ENCODE data around the gene MYO9B. TPM values are rescaled to one million over a fixed set of nuclear protein-coding genes. Genes with fewer than 3 reads are reported as not detected.

MYO9B gene
- total RNA-seq, 1 experiment from 2014 or later, result 58.6 TPM

DNA sequence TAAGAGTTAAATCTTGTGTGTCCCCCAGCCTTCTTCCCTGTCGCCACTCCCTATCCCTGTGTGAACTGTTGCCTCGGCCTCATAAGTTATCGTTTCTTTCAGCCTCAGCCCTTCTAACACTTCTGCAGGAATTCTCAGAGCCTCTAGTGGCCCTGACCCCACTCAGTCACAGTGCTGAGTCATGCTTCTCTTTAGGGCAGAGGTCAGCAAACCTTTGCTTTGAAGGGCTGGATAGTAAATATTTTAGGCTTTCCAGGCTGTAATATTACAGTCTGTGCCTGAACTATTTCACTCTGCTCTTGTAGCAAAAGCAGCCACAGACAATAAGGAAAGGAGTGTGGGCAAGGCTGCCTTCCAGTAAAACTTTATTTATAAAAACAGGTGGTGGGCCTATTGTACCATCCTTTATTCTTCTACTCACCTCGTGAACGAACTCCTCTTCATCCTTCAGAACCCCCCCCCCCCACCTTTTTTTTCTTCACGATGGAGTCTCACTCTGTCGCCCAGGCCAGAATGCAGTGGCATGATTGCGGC is 22.1 kb downstream of the MYO9B start:
- Histone ChIP-seq H3K4ac (ENCODE audit: low read depth, low read length) (no peak overlapping the region), H3K14ac (ENCODE audit: insufficient read depth, low read length) (no peak overlapping the region), H2BK5ac (ENCODE audit: insufficient read length, low read length) (no peak overlapping the region), H3K18ac (ENCODE audit: insufficient read length, low read depth, low read length) (no peak overlapping the region), H3K9me3 (ENCODE audit: control insufficient read depth, low read depth, low read length) (no peaks in the 10 kb centered on the region), H2BK20ac (ENCODE audit: low read depth, low read length, poor library complexity, severe bottlenecking) (no peak overlapping the region), H3T11ph (ENCODE audit: low read length) (no peak overlapping the region), H2BK120ac (ENCODE audit: low read depth, low read length, poor library complexity, severe bottlenecking) (no peak overlapping the region), H3K27me3 (ENCODE audit: insufficient read depth, low read length) (no peaks in the 10 kb centered on the region), H3K27ac (ENCODE audit: insufficient read length, low read depth, low read length) (no peak overlapping the region), H3K79me2 (ENCODE audit: insufficient read depth, low read length) (peaks cover 2% of the 10 kb centered on the region; the same call in 1 of the 2 replicates), H2BK12ac (ENCODE audit: insufficient read length, low read depth, low read length) (no peak overlapping the region), H2AK5ac (ENCODE audit: insufficient read length, low read length) (no peak overlapping the region), H3K79me1 (ENCODE audit: insufficient read depth, low read depth, low read length, poor library complexity, severe bottlenecking) (peaks cover 2% of the 10 kb centered on the region), H4K20me1 (ENCODE audit: control insufficient read depth, insufficient read depth, insufficient read length) (no peaks in the 10 kb centered on the region), H3K4me2 (ENCODE audit: insufficient read depth, insufficient read length, low read length) (no peak overlapping the region), H3K56ac (ENCODE audit: insufficient read length, low read depth, low read length) (no peak overlapping the region), H4K5ac (ENCODE audit: insufficient read length, low read depth, low read length) (no peak overlapping the region), H3K23me2 (ENCODE audit: insufficient read length, low read depth, low read length, poor library complexity, severe bottlenecking) (no peaks in the 10 kb centered on the region), H4K91ac (ENCODE audit: insufficient read length, low read depth, low read length) (no peak overlapping the region), H3K9ac (ENCODE audit: extremely low read depth, insufficient read length, low read length) (no peak overlapping the region), H3K4me1 (ENCODE audit: insufficient read depth, low read length) (no peaks in the 10 kb centered on the region), H2BK15ac (ENCODE audit: low read depth, low read length) (no peak overlapping the region), H4K8ac (replicated peaks; ENCODE audit: insufficient read length, low read depth, low read length) (no peak overlapping the region), H3K23ac (ENCODE audit: insufficient read length, low read depth, low read length) (no peak overlapping the region), H2AFZ (ENCODE audit: low read length) (no peak overlapping the region)
- H3K27me3 Mint-ChIP-seq (ENCODE audit: low read depth), result no peaks in the 10 kb centered on the region
- no peak for DNase-seq
- WGBS (ENCODE audit: extremely low coverage, insufficient read length, low lambda C conversion rate), result no CpG with 5 or more reads among the region's 8 CpGs
- H3K4me1 Mint-ChIP-seq, result peaks cover 8 to 9% of the 10 kb centered on the region in 2 experiments
- peaks cover 4 to 7% of the 10 kb centered on the region in 2 experiments for H3K9me3 Mint-ChIP-seq
- H3K36me3 Mint-ChIP-seq (ENCODE audit: insufficient read depth in 1 of 3, low read depth in 3 of 3), result peaks cover 14 to 20% (median 15%) of the 10 kb centered on the region in 3 experiments
- H3K27ac Mint-ChIP-seq, result 0 out of 7 replicates have a peak overlapping the region, but pooled peaks of 2 of the 3 experiments have one; percentile 1 to 72
- peak overlapping the region in 1 of 2 experiments; percentile 22; a peak in 1 of 5 replicates for H3K4me3 Mint-ChIP-seq
- TF ChIP-seq CTCF (conservative IDR thresholded peaks at IDR 0.05), result no peak
